Ishikawa (cell line): ENCODE data around the gene CD200R1.

Experiments
- CEBPB ChIP-seq: IDR thresholded peaks from 2 replicates; pipeline ENCODE4 v1.6.1; 2012
- EP300 ChIP-seq: IDR thresholded peaks from 2 replicates; pipeline ENCODE4 v1.6.1; 2012; ENCODE audit warnings: borderline replicate concordance
- FOXM1 ChIP-seq: IDR thresholded peaks from 2 replicates; pipeline ENCODE4 v1.6.1; 2012; ENCODE audit warnings: low read depth, borderline replicate concordance
- RAD21 ChIP-seq: IDR thresholded peaks from 2 replicates; pipeline ENCODE4 v1.6.1; 2012; ENCODE audit warnings: low read depth
- REST ChIP-seq: IDR thresholded peaks from 2 replicates; pipeline ENCODE4 v1.6.1; 2012; ENCODE audit warnings: low read depth, mild to moderate bottlenecking
- TAF1 ChIP-seq: IDR thresholded peaks from 2 replicates; pipeline ENCODE4 v1.6.1; 2012; ENCODE audit warnings: low read depth, mild to moderate bottlenecking
- TCF12 ChIP-seq: IDR thresholded peaks from 2 replicates; pipeline ENCODE4 v1.6.1; 2012; ENCODE audit warnings: low read depth
- TEAD4 ChIP-seq: IDR thresholded peaks from 2 replicates; pipeline ENCODE4 v1.6.1; 2012
- USF1 ChIP-seq: IDR thresholded peaks from 2 replicates; pipeline ENCODE4 v1.6.1; 2012
- YY1 ChIP-seq: IDR thresholded peaks from 2 replicates; pipeline ENCODE4 v1.6.1; 2012; ENCODE audit warnings: low read depth
- ZBTB7A ChIP-seq: IDR thresholded peaks from 2 replicates; pipeline ENCODE4 v1.6.1; 2012; ENCODE audit warnings: low read depth

- no peak for TF ChIP-seq RAD21
- TF ChIP-seq USF1: no peak
- TF ChIP-seq CEBPB: no peak
- TF ChIP-seq FOXM1: no peak
- TF ChIP-seq YY1: no peak
- no peak for TF ChIP-seq EP300
- TF ChIP-seq TAF1: no peak
- no peak for TF ChIP-seq ZBTB7A
- no peak for TF ChIP-seq REST
- no peak for TF ChIP-seq TCF12
- no peak for TF ChIP-seq TEAD4
Observed at GRCh38 chr3:113002037-113002436, 27.1 kb upstream of the CD200R1 start.
